Testis (tissue), 2 donors: ENCODE measurements around the gene CATSPERD.

Experiments
- CTCF ChIP-seq, 3 experiments: fragments of 450-650 bp in 2 of 3; fragments of 200-600 bp in 1 of 3; sonication (generic) in 1 of 3; IDR thresholded peaks; one replicate each; pipeline ENCODE4 v1.5.1; 2016 to 2019; ENCODE audit warnings: antibody characterized with exemption in 3 of 3, mild to moderate bottlenecking in 2 of 3, moderate library complexity in 1 of 3
- POLR2A ChIP-seq: fragments of 450-650 bp; IDR thresholded peaks from one replicate; pipeline ENCODE4 v1.6.1; 2017; ENCODE audit warnings: antibody characterized with exemption, mild to moderate bottlenecking, moderate library complexity

- TF ChIP-seq CTCF (IDR thresholded peaks at IDR 0.05) (no peak), POLR2A (no peak)
Measured at GRCh38 chr19:5676105-5676771, 44.2 kb upstream of the CATSPERD start.
